ENCODE data around the gene PHIP.

The PHIP gene

DNA sequence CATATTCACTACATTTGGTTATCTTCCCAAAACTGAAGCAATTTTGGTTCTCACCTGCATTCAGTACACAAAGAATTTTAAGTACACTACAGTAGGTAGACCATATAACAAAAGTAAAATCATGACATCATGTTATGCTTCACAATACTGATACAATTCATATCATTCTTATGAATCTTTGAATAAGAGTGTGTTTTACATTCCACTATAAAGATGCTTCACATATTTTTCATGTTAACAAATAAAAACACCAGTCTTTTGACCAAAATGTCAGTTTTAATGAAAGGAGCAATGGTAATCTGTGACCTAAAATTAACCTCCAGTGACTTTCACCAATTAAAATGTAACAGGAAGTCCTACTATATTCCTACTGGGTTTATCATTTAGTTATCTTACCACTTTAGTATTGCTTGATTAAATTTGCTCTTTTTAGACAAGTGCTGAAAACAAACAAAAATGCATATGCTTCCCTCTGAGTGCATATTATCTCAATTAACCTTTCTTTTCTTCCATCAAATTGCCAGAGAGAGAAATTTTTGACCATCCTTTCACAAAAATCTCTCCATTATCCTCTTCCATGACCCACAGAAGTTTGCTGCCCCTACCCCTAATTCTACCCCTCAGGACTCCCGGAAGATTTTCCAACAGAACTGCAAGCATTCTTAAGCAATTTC lies 49.3 kb downstream of the PHIP start:
- no peaks in the 10 kb centered on the region for H3K4me1 ChIP-seq (ENCODE audit: low read length)
- TF ChIP-seq EZH2phosphoT487 (IDR thresholded peaks at IDR 0.05; ENCODE audit: low read length): no peak
- TF ChIP-seq EZH2 (optimal IDR thresholded peaks at IDR 0.05; ENCODE audit: low read depth, low read length): no peak
- TF ChIP-seq, protein P1, sequence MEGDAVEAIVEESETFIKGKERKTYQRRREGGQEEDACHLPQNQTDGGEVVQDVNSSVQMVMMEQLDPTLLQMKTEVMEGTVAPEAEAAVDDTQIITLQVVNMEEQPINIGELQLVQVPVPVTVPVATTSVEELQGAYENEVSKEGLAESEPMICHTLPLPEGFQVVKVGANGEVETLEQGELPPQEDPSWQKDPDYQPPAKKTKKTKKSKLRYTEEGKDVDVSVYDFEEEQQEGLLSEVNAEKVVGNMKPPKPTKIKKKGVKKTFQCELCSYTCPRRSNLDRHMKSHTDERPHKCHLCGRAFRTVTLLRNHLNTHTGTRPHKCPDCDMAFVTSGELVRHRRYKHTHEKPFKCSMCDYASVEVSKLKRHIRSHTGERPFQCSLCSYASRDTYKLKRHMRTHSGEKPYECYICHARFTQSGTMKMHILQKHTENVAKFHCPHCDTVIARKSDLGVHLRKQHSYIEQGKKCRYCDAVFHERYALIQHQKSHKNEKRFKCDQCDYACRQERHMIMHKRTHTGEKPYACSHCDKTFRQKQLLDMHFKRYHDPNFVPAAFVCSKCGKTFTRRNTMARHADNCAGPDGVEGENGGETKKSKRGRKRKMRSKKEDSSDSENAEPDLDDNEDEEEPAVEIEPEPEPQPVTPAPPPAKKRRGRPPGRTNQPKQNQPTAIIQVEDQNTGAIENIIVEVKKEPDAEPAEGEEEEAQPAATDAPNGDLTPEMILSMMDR (IDR thresholded peaks at IDR 0.05; ENCODE audit: low read length): no peak
- H3K4me2 ChIP-seq (ENCODE audit: low read depth, low read length): no peak overlapping the region
- H3K4me3 ChIP-seq (ENCODE audit: low read length): no peak overlapping the region
- no peak overlapping the region for H3K9ac ChIP-seq (ENCODE audit: low read length)
- H3K9me3 ChIP-seq (replicated peaks; ENCODE audit: insufficient read depth, low read length): no peaks in the 10 kb centered on the region
- no peaks in the 10 kb centered on the region for H3F3A ChIP-seq (ENCODE audit: insufficient read depth, low read length)
- no peaks in the 10 kb centered on the region for H3K36me3 ChIP-seq (replicated peaks; ENCODE audit: insufficient read depth, low read length)
- no peaks in the 10 kb centered on the region for H4K20me1 ChIP-seq (ENCODE audit: insufficient read depth, low read length)
- no peak overlapping the region for H3K27ac ChIP-seq (ENCODE audit: low read length)
- H3K9me2 ChIP-seq (replicated peaks; ENCODE audit: insufficient read depth, low read length): no peaks in the 10 kb centered on the region
- peaks cover 77% of the 10 kb centered on the region for H3K79me2 ChIP-seq (ENCODE audit: low read length)
- DNase-seq: no peak
- H3K27me3 ChIP-seq (replicated peaks; ENCODE audit: insufficient read depth, low read length): no peaks in the 10 kb centered on the region
- no peak overlapping the region for H2AFZ ChIP-seq (ENCODE audit: low read length)

DNA sequence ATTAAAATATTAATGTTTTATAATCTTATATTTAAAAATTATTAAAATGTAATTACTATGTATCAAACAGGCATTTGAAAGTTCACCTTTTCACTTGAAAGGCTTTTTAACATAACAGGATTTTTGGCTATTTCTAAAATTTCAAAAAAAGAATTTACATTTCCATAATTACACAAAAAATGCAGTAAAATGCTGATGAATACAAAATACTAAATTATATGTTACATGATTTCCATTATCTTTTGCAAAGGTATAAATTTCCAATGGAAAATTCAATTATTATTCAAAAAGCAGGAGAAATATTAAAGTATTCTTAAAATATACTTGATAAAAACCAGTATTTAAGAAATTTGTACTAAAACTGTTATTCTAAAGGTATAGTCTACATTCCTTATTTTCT lies 66.1 kb downstream of the PHIP start:
- no peaks in the 10 kb centered on the region for H3K79me2 ChIP-seq (ENCODE audit: low read length)
- peaks cover 4% of the 10 kb centered on the region; the same call in 1 of the 2 replicates for H3K36me3 ChIP-seq (replicated peaks; ENCODE audit: insufficient read depth, low read length)
- no peaks in the 10 kb centered on the region for H3K4me1 ChIP-seq (ENCODE audit: low read length)

DNA sequence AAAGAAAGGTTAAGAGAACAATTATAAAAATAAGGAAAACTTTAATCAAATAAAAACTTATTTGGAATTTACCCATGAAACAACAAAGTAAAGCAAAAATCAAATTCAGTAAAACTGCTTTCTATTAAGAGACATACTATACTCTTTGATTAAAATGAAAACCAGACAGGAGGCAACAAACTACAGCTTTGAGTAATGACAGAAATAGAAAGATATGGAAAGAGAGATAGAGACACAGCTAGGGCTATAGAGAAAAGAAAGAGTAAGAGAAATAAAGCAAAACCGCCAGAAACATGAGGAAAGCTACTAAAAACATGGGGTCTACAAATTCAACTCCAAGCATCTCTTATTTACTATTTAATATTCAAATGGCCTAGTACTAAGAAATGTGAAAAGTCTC lies 67.6 kb downstream of the PHIP start:
- Histone ChIP-seq H3K4me2 (ENCODE audit: low read depth, low read length) (no peak overlapping the region), H3K9me3 (replicated peaks; ENCODE audit: insufficient read depth, low read length) (no peaks in the 10 kb centered on the region), H3K4me1 (ENCODE audit: low read length) (no peaks in the 10 kb centered on the region), H3K27me3 (replicated peaks; ENCODE audit: insufficient read depth, low read length) (no peaks in the 10 kb centered on the region), H3F3A (ENCODE audit: insufficient read depth, low read length) (no peaks in the 10 kb centered on the region), H2AFZ (ENCODE audit: low read length) (no peak overlapping the region), H3K4me3 (ENCODE audit: low read length) (no peak overlapping the region), H3K79me2 (ENCODE audit: low read length) (no peaks in the 10 kb centered on the region), H3K9ac (ENCODE audit: low read length) (no peak overlapping the region), H3K9me2 (replicated peaks; ENCODE audit: insufficient read depth, low read length) (no peaks in the 10 kb centered on the region), H3K27ac (ENCODE audit: low read length) (no peak overlapping the region), H4K20me1 (ENCODE audit: insufficient read depth, low read length) (no peaks in the 10 kb centered on the region), H3K36me3 (replicated peaks; ENCODE audit: insufficient read depth, low read length) (peaks cover 4% of the 10 kb centered on the region; the same call in 1 of the 2 replicates)
- no peak for TF ChIP-seq EZH2 (optimal IDR thresholded peaks at IDR 0.05; ENCODE audit: low read depth, low read length)
- TF ChIP-seq EZH2phosphoT487 (IDR thresholded peaks at IDR 0.05; ENCODE audit: low read length): no peak
- TF ChIP-seq, protein P1 (IDR thresholded peaks at IDR 0.05; ENCODE audit: low read length): no peak
- DNase-seq: no peak

More for the DNA sequence above, 66.1 kb downstream of the PHIP start:
- DNase-seq: no peak
- Histone ChIP-seq H3K9me2 (replicated peaks; ENCODE audit: insufficient read depth, low read length) (no peaks in the 10 kb centered on the region), H3K4me2 (ENCODE audit: low read depth, low read length) (no peak overlapping the region), H3K27ac (ENCODE audit: low read length) (no peak overlapping the region), H2AFZ (ENCODE audit: low read length) (no peak overlapping the region), H3K4me3 (ENCODE audit: low read length) (no peak overlapping the region), H3F3A (ENCODE audit: insufficient read depth, low read length) (no peaks in the 10 kb centered on the region), H3K27me3 (replicated peaks; ENCODE audit: insufficient read depth, low read length) (no peaks in the 10 kb centered on the region), H4K20me1 (ENCODE audit: insufficient read depth, low read length) (no peaks in the 10 kb centered on the region), H3K9ac (ENCODE audit: low read length) (no peak overlapping the region), H3K9me3 (replicated peaks; ENCODE audit: insufficient read depth, low read length) (no peaks in the 10 kb centered on the region)
- no peak for TF ChIP-seq EZH2 (optimal IDR thresholded peaks at IDR 0.05; ENCODE audit: low read depth, low read length)
- TF ChIP-seq, protein P1 (IDR thresholded peaks at IDR 0.05; ENCODE audit: low read length): no peak
- TF ChIP-seq EZH2phosphoT487 (IDR thresholded peaks at IDR 0.05; ENCODE audit: low read length): no peak
